Measurements from ENCODE around the gene RELN. TPM values are rescaled to one million over a fixed set of nuclear protein-coding genes. Genes with fewer than 3 reads are reported as not detected.

RELN gene
- total and polyA plus RNA-seq, 2 donors (not counting 1 experiment from before 2014, with no cell fraction given), result 0.33 to 31.8 TPM

DNA sequence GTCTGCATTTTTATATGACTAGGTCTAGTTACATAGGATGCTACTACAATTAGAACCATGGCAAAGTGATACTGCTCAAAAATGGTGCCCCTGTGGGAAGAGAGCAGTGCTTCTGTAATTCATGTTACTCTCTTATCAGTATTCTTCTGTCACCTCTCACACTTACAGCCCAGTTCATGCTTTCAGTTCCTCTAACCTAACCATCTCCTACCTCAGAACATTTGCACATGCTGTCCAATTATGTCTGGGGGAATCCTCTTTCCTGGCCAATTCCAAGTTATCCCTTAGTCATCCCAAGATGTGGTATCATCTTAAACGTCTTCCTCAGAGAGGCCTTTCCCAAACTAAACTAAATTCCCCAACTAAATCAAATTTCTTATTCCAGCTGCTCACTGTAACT is 190.2 kb downstream of the RELN start:
- no peak overlapping the region for H3K4me2 ChIP-seq (ENCODE audit: extremely low read depth, insufficient read depth, low read length)
- DNase-seq (ENCODE audit: low read depth in 2 of 2), result no peak
- TF ChIP-seq, protein P1, sequence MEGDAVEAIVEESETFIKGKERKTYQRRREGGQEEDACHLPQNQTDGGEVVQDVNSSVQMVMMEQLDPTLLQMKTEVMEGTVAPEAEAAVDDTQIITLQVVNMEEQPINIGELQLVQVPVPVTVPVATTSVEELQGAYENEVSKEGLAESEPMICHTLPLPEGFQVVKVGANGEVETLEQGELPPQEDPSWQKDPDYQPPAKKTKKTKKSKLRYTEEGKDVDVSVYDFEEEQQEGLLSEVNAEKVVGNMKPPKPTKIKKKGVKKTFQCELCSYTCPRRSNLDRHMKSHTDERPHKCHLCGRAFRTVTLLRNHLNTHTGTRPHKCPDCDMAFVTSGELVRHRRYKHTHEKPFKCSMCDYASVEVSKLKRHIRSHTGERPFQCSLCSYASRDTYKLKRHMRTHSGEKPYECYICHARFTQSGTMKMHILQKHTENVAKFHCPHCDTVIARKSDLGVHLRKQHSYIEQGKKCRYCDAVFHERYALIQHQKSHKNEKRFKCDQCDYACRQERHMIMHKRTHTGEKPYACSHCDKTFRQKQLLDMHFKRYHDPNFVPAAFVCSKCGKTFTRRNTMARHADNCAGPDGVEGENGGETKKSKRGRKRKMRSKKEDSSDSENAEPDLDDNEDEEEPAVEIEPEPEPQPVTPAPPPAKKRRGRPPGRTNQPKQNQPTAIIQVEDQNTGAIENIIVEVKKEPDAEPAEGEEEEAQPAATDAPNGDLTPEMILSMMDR (conservative IDR thresholded peaks at IDR 0.05 in 1 of 2, IDR thresholded peaks at IDR 0.05 in 1 of 2; ENCODE audit: low read depth in 1 of 2, low read length in 2 of 2), result no peak
- no peak for TF ChIP-seq EZH2 (IDR thresholded peaks at IDR 0.05; ENCODE audit: low read length, missing control alignments)
- H3K27me3 ChIP-seq (ENCODE audit: control insufficient read depth, insufficient read depth, low read length), result no peaks in the 10 kb centered on the region
- no peak overlapping the region for H2AFZ ChIP-seq (ENCODE audit: low read length)
- H3K79me2 ChIP-seq (ENCODE audit: control insufficient read depth, insufficient read depth, low read length), result no peaks in the 10 kb centered on the region
- H3K4me1 ChIP-seq (ENCODE audit: control insufficient read depth, extremely low read depth, insufficient read depth, low read length), result no peaks in the 10 kb centered on the region
- H4K20me1 ChIP-seq (ENCODE audit: control insufficient read depth, extremely low read depth, insufficient read depth, low read length), result no peaks in the 10 kb centered on the region
- no peaks in the 10 kb centered on the region for H3K36me3 ChIP-seq (ENCODE audit: control insufficient read depth, insufficient read depth, low read length)
- no peak overlapping the region for H3K4me3 ChIP-seq (replicated peaks in 1 of 4; ENCODE audit: control extremely low read depth in 1 of 4, insufficient read depth in 1 of 4, low read depth in 3 of 4, low read length in 4 of 4)
- no peaks in the 10 kb centered on the region for H3K9me3 ChIP-seq (ENCODE audit: control insufficient read depth, insufficient read depth, low read depth, low read length)
- no peak overlapping the region for H3K27ac ChIP-seq (ENCODE audit: insufficient read depth, low read length)
- no peak overlapping the region for H3K9ac ChIP-seq (ENCODE audit: insufficient read depth, low read length)

DNA sequence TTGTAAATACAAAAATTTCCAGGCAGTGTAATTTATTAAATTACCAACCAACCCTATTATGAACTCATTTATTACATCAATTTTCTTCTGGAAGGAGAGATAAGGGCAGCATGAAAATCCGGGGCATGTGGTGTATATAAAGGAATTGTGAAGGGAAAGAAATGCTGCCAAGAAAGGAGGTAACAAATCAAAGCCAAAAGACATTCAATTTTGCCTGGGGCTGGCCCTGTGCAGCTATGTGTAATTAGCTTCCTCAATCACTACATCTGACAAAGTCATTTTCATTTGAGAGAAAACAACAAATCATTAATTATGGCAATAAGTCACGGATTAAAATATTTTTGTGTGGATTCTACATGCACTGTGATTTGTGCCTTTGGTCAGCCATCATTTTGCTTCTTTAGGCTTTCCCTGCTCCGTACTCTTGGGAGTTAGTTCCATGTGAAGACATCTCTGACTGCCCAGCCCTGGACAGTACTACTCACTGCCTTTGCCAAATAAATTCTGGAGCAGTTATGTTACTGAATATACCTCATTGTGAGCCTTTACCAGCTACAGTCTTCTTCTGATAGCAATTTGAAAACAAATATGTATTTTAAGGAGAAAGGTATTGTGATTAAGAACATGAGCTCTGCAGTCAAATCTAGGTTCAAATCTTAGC is 191.7 kb downstream of the RELN start:
- TF ChIP-seq EZH2 (IDR thresholded peaks at IDR 0.05; ENCODE audit: low read length, missing control alignments), result no peak
- TF ChIP-seq, protein P1 (conservative IDR thresholded peaks at IDR 0.05 in 1 of 2, IDR thresholded peaks at IDR 0.05 in 1 of 2; ENCODE audit: low read depth in 1 of 2, low read length in 2 of 2), result no peak
- Histone ChIP-seq H3K4me3 (replicated peaks in 1 of 4; ENCODE audit: control extremely low read depth in 1 of 4, insufficient read depth in 1 of 4, low read depth in 3 of 4, low read length in 4 of 4) (no peak overlapping the region), H3K27me3 (ENCODE audit: control insufficient read depth, insufficient read depth, low read length) (no peaks in the 10 kb centered on the region), H3K27ac (ENCODE audit: insufficient read depth, low read length) (no peak overlapping the region), H4K20me1 (ENCODE audit: control insufficient read depth, extremely low read depth, insufficient read depth, low read length) (no peaks in the 10 kb centered on the region), H3K9me3 (ENCODE audit: control insufficient read depth, insufficient read depth, low read depth, low read length) (no peaks in the 10 kb centered on the region), H3K79me2 (ENCODE audit: control insufficient read depth, insufficient read depth, low read length) (no peaks in the 10 kb centered on the region), H3K36me3 (ENCODE audit: control insufficient read depth, insufficient read depth, low read length) (no peaks in the 10 kb centered on the region), H3K9ac (ENCODE audit: insufficient read depth, low read length) (no peak overlapping the region), H3K4me2 (ENCODE audit: extremely low read depth, insufficient read depth, low read length) (no peak overlapping the region), H2AFZ (ENCODE audit: low read length) (no peak overlapping the region), H3K4me1 (ENCODE audit: control insufficient read depth, extremely low read depth, insufficient read depth, low read length) (no peaks in the 10 kb centered on the region)
- DNase-seq (ENCODE audit: low read depth in 2 of 2), result no peak

DNA sequence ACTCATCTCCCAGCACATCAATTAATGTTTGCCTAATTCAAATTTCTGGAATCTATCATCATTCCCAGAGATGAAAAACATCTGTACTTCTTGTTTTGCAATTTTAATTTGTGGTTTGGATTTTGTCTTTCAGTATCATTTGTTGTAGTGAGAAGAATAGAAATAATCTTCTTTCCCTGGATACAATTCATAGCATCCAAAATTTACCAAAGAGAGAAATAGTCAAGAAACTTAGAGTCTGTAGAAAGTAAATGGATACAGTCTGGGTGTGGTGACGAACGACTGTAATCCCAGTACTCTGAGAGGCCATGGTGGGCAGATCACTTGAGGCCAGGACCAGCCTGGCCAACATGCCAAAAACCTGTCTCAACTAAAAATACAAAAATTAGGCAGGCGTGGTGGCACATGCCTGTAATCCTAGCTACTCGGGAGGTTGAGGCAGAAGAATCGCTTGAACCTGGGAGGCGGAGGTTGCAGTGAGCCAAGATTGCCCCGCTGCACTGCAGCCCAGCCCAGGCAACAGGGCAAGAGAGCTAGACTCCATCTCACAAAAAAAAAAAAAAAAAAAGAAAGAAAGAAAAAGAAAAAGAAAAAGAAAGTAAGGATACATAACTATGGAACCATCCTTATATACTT is 193.0 kb downstream of the RELN start:
- no peaks in the 10 kb centered on the region for H3K4me1 ChIP-seq (ENCODE audit: control insufficient read depth, extremely low read depth, insufficient read depth, low read length)
- DNase-seq (ENCODE audit: low read depth in 2 of 2), result no peak
- H3K36me3 ChIP-seq (ENCODE audit: control insufficient read depth, insufficient read depth, low read length), result no peaks in the 10 kb centered on the region
- no peak overlapping the region for H2AFZ ChIP-seq (ENCODE audit: low read length)
- TF ChIP-seq, protein P1 (conservative IDR thresholded peaks at IDR 0.05 in 1 of 2, IDR thresholded peaks at IDR 0.05 in 1 of 2; ENCODE audit: low read depth in 1 of 2, low read length in 2 of 2), result no peak
- no peak for TF ChIP-seq EZH2 (IDR thresholded peaks at IDR 0.05; ENCODE audit: low read length, missing control alignments)
- H3K79me2 ChIP-seq (ENCODE audit: control insufficient read depth, insufficient read depth, low read length), result no peaks in the 10 kb centered on the region
- H3K9me3 ChIP-seq (ENCODE audit: control insufficient read depth, insufficient read depth, low read depth, low read length), result no peaks in the 10 kb centered on the region
- no peak overlapping the region for H3K4me3 ChIP-seq (replicated peaks in 1 of 4; ENCODE audit: control extremely low read depth in 1 of 4, insufficient read depth in 1 of 4, low read depth in 3 of 4, low read length in 4 of 4)
- no peaks in the 10 kb centered on the region for H4K20me1 ChIP-seq (ENCODE audit: control insufficient read depth, extremely low read depth, insufficient read depth, low read length)
- H3K9ac ChIP-seq (ENCODE audit: insufficient read depth, low read length), result no peak overlapping the region
- H3K27me3 ChIP-seq (ENCODE audit: control insufficient read depth, insufficient read depth, low read length), result no peaks in the 10 kb centered on the region
- no peak overlapping the region for H3K27ac ChIP-seq (ENCODE audit: insufficient read depth, low read length)
- no peak overlapping the region for H3K4me2 ChIP-seq (ENCODE audit: extremely low read depth, insufficient read depth, low read length)

Data from fibroblast of lung (primary cell).